GM19452 (cell line): ENCODE measurements around the gene HK1.
"Not testable (repeated sequence)": the region's sequence is repeated elsewhere in the genome, so short reads cannot be mapped to it uniquely, and the experiment has no call there.

Experiments
- ATAC-seq: cut with Tn5 transposase; IDR thresholded peaks from one replicate; pipeline ENCODE4 v1.9.1; 2021; ENCODE audit not compliant: unreplicated experiment

HK1 gene

GRCh38 chr10:69253171-69253570 lies 25.1 kb upstream of the HK1 start:
- ATAC-seq, result no peak

DNA sequence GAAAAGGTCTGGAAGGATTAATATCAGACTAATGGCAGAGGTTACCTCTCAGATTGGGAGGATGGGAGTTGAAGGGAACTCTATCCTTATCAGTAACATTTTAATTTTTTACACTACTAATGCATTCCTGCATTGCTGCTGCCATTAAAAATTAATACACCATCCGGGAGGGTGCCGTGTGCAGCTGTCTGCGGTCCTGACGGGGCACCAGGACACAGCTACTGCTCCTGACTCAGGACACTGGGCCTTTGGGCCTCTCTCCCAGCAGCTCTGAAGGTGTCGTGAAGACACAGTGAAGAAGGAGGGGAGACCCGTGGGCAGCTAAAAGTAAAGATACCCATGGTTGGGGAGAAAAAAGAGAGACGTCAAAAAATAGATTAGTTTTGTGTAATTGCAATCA lies 23.4 kb upstream of the HK1 start:
- ATAC-seq, result no peak

GRCh38 chr10:69259547-69260243 lies 18.6 kb upstream of the HK1 start:
- ATAC-seq, result no peak

GRCh38 chr10:69261184-69261583 lies 17.1 kb upstream of the HK1 start:
- no peak for ATAC-seq

DNA sequence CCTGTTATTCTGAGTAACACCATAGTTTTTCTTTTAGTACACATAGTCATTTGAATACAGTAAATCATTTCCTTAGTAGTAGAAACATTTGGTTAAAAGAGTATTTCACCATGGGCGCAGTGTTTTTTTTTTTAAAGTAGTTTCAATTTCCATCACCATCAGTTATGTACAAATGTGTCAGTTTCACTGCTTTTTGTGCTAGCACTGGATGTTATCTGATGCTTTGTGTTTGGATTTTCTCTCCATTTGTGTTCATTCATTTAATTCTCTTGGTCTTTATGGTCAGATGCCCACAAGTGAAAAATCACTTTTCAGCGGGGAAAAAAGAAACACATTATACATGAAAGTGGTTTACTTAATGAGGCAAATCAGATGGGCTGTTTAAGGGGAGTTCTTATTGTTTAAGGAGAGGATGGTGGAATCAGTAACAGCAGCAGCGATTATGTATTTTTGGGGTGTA lies 16.0 kb upstream of the HK1 start:
- ATAC-seq, result no peak

DNA sequence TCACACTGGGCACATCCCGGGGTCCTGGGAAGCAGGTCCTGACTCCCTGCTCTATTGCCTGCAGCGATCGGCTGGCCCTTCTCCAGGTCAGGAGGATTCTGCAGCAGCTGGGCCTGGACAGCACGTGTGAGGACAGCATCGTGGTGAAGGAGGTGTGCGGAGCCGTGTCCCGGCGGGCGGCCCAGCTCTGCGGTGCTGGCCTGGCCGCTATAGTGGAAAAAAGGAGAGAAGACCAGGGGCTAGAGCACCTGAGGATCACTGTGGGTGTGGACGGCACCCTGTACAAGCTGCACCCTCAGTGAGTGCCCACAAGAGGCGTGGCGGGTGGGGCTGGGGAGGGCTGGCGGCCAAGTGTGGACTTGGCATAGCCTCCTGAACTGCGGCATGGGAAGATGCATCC lies 12.8 kb upstream of the HK1 start:
- no peak for ATAC-seq

- no peak for ATAC-seq
These were observed 9.4 kb upstream of the HK1 start for GRCh38 chr10:69268761-69269416.

DNA sequence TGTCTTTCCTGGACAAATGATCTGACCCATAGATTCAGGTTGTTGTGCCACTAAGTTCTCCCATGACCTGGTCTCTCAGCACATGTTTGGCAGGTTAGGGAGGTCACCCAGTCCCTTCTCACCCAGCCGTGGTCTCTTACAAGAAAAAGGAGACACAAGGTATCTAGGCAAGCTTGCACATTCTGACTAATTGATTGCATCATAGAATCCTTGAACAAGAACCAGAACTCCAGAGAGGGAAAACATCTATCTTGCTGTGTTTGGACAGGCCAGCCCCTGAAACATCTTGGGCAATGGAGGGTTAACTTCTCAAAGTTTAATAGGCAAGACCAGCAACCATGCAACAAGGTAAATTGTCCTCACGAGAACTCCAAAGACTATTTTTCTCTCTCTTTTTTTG lies 8.5 kb upstream of the HK1 start:
- ATAC-seq, result no peak

DNA sequence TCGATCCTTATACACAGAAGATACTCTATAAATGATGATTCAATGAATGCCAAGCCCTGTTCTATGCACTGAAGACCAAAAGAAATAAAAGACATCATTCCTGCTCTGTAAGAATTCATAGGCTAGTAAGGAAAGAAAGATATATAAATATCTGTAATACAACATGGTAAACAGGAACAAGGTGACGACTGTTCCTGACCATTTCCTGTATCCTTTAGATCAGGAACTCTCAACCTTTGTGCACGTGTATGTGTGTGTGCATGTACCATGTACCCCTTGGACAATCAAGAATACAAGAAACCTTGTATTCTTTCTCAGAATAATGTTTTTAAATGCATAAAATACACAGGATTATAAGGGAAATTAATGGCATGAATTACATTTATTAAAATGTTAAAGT lies 7.3 kb upstream of the HK1 start:
- no peak for ATAC-seq

DNA sequence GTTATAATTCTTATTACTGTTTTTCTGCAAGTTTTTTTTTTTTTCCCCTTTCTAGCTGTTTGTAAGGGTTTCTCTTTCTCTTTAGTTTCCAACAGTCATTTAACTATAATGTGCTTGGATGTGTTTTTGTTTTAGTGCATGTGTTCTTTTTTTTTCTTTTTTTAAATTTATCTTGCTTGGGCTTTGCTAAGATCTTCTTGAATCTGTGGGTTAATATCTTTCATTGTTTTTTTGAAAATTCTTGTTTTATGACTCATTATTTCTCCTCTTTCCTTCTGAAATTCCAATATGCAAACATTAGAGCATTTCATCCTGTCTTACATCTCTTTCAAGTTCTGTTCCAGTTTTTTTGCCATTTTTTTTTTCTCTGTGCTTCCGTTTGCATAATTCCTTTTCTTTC lies 5.7 kb upstream of the HK1 start:
- no peak for ATAC-seq

- ATAC-seq, result no peak
These were observed 2.9 kb upstream of the HK1 start for GRCh38 chr10:69275444-69275843.

DNA sequence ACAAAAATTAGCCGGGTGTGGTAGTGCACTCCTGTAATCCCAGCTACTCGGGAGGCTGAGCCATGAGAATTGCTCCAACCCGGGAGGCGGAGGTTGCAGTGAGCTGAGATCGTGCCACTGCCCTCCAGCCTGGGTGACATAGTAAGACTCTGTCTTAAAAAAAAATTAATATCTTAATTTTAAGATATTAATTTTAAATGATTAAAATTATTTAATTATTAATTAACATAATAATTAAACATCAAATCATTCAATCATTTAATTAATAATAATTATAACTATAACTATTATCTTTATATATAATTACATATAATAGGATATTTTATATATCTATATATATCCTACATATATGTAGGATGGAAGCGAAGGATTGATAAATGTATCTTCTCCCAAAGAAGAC lies 1.8 kb upstream of the HK1 start:
- ATAC-seq, result no peak

GRCh38 chr10:69279110-69279509 lies 814 bp downstream of the HK1 start:
- no peak for ATAC-seq

GRCh38 chr10:69281507-69282413 lies 3.5 kb downstream of the HK1 start:
- ATAC-seq, result no peak

GRCh38 chr10:69284402-69284801 lies 6.1 kb downstream of the HK1 start:
- not testable (repeated sequence) for ATAC-seq

- no peak for ATAC-seq
These were observed 7.4 kb downstream of the HK1 start for GRCh38 chr10:69285699-69286098.

DNA sequence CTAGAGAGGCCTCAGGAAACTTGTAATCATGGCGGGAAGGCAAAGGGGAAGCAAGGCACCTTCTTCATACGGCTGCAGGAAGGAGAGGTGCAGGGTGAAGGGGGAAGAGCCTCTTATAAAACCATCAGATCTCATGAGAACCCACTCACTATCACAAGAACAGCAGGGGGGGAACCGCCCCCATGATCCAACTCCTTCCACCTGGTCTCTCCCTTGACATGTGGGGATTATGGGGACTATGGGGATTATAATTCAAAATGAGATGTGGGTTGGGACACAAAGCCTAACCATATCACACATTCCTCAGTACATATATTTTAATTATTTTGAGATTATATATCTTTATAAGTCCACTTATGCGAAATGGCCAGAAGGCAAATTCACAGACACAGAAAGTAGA lies 8.9 kb downstream of the HK1 start:
- ATAC-seq, result no peak

DNA sequence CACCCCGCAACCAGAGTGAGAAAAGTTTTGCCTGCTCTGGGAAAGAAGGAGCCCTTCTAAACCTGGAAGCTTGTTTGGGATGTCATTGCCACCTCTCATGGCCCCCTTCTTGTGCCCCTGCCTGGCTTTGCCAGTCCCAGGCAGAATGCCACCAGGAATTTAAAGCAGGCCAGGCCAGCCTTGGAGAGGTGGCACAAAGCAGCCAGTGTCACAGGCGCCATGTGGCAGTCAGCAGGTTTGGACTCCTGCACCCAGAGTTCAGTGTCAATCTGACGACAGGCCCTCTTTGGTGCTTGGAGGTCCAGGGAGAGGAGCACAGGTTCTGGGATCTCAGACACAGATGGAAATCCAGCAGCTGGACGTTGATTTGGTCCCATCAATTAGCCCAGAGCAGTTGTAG lies 12.7 kb downstream of the HK1 start:
- no peak for ATAC-seq

- no peak for ATAC-seq
These were observed 14.2 kb downstream of the HK1 start for GRCh38 chr10:69292459-69292858.

GRCh38 chr10:69295027-69295636 lies 16.8 kb downstream of the HK1 start:
- ATAC-seq, result no peak

DNA sequence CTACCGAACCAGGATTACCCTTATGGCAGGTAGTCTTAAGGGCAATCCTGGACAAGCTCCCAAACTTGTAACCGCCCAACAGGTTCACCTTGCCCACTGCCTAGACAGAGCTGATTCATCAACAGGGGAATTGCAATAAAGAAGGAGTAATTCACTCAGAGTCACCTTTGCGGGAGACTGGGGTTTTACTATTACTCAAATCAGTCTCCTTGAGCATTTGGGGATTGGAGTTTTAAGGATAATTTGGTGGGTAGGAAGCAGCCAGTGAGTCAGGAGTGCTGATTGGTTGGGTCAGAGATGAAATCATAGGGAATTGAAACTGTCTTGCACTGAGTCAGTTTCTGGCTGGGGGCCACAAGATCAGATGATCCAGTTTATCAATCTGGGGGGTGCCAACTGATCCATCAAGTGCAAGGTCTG lies 25.3 kb downstream of the HK1 start:
- ATAC-seq, result no peak
